RWPE2 (cell line): ENCODE data around the gene MAB21L1.
A peak's percentile ranks its signal among the peaks of the same experiment; 100 is the strongest.

Experiments
- ATAC-seq: fragments of 200-7000 bp; cut with Tn5 transposase; 3 replicates; pipeline ENCODE4 v1.9.1; 2021; ENCODE audit warnings: low read depth
- DNase-seq: peaks from one replicate; pipeline ENCODE4 v3.0.0-alpha.2; 2020; ENCODE audit warnings: low spot score
- H3K27ac ChIP-seq: fragments of 450-650 bp; 2 replicates; pipeline ENCODE4 v1.5.1; 2017; ENCODE audit warnings: mild to moderate bottlenecking; ENCODE audit not compliant: poor library complexity, severe bottlenecking
- H3K27me3 ChIP-seq: fragments of 250-450 bp; sonication (Bioruptor Pico); 2 replicates; pipeline ENCODE4 v1.5.1; 2021; ENCODE audit warnings: mild to moderate bottlenecking, moderate library complexity; ENCODE audit not compliant: insufficient read depth, poor library complexity, severe bottlenecking
- H3K36me3 ChIP-seq: fragments of 250-450 bp; sonication (Bioruptor Pico); 2 replicates; pipeline ENCODE4 v1.5.1; 2020; ENCODE audit warnings: low read depth, mild to moderate bottlenecking, moderate library complexity
- H3K4me1 ChIP-seq: fragments of 250-450 bp; sonication (Bioruptor Pico); 2 replicates; pipeline ENCODE4 v1.5.1; 2021; ENCODE audit warnings: mild to moderate bottlenecking, moderate library complexity; ENCODE audit not compliant: insufficient read depth, poor library complexity, severe bottlenecking
- H3K4me3 ChIP-seq: fragments of 250-450 bp; sonication (Bioruptor Pico); 2 replicates; pipeline ENCODE4 v1.5.1; 2021; ENCODE audit warnings: mild to moderate bottlenecking, moderate library complexity; ENCODE audit not compliant: severe bottlenecking
- H3K9me3 ChIP-seq: fragments of 250-450 bp; sonication (Bioruptor Pico); 2 replicates; pipeline ENCODE4 v1.5.1; 2021; ENCODE audit warnings: mild to moderate bottlenecking, moderate library complexity; ENCODE audit not compliant: severe bottlenecking
- TF ChIP-seq, protein P1 (sequence below): fragments of 450-650 bp; IDR thresholded peaks from one replicate; pipeline ENCODE4 v1.5.1; 2017; ENCODE audit warnings: mild to moderate bottlenecking, moderate library complexity; ENCODE audit not compliant: poor library complexity, severe bottlenecking

MAB21L1 gene

DNA sequence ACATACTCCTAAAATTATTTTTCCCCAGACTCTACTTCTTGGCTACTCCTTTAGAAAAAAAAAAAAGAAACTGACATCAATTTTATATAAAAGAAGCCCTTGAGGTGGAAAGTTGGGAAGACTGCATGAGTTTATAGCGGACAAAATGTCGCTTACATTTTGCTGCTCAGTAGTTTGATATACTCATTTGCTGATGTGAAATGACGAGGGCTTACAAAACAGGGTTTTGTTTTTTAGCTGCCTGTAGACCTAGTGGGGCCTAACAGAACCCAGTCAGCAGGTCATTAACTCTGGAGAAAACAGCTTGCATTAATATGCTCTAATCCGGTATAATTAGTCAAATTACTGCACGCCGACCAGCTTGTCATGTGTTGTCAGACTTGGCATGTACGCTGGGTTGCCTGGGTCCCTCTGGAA, 37.6 kb upstream of the MAB21L1 start:
- no peaks in the 10 kb centered on the region for H3K27me3 ChIP-seq
- ATAC-seq (no peak), DNase-seq (no peak)
- TF ChIP-seq, protein P1, sequence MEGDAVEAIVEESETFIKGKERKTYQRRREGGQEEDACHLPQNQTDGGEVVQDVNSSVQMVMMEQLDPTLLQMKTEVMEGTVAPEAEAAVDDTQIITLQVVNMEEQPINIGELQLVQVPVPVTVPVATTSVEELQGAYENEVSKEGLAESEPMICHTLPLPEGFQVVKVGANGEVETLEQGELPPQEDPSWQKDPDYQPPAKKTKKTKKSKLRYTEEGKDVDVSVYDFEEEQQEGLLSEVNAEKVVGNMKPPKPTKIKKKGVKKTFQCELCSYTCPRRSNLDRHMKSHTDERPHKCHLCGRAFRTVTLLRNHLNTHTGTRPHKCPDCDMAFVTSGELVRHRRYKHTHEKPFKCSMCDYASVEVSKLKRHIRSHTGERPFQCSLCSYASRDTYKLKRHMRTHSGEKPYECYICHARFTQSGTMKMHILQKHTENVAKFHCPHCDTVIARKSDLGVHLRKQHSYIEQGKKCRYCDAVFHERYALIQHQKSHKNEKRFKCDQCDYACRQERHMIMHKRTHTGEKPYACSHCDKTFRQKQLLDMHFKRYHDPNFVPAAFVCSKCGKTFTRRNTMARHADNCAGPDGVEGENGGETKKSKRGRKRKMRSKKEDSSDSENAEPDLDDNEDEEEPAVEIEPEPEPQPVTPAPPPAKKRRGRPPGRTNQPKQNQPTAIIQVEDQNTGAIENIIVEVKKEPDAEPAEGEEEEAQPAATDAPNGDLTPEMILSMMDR = no peak
- peaks cover 12% of the 10 kb centered on the region for H3K4me1 ChIP-seq
- no peak overlapping the region for H3K4me3 ChIP-seq
- no peaks in the 10 kb centered on the region for H3K9me3 ChIP-seq
- H3K27ac ChIP-seq = no peak overlapping the region
- H3K36me3 ChIP-seq = no peaks in the 10 kb centered on the region

DNA sequence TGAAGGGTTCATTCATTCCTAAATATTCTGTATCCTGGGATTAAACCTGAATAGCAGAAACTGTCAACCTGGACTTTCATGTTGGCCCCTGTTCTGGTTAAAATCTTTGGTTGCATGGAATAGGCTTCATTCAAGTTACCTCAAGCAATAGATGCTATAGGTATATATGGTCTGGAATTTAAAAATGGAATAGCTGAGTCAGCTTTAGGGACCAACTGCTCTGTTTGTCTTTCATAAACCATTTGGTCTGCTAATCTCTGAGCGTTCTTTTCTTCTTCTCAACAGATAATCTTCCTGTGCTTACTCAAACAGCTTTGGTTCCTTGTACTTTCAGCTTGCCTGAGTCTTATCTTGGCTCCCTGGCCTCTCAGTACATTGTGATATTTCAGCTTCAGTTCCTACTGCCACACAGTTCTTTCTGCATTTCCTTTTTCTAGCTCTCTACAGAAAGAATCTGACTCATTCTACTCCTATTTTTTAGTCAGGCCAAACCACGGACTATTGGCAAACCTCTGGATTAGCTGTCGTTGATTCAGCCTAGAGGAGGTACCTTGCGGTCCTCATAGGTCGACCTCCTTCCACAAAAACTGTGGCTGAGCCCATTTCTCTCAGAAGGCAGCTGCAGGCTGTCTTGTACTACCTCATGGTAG, 35.9 kb upstream of the MAB21L1 start:
- no peak for DNase-seq
- peak overlapping the region; percentile 44 for H3K27ac ChIP-seq
- no peaks in the 10 kb centered on the region for H3K36me3 ChIP-seq
- no peaks in the 10 kb centered on the region for H3K27me3 ChIP-seq
- ATAC-seq = peak; percentile 97
- TF ChIP-seq, protein P1 = no peak
- H3K4me1 ChIP-seq = peaks cover 12% of the 10 kb centered on the region
- H3K9me3 ChIP-seq = no peaks in the 10 kb centered on the region
- H3K4me3 ChIP-seq = no peak overlapping the region

DNA sequence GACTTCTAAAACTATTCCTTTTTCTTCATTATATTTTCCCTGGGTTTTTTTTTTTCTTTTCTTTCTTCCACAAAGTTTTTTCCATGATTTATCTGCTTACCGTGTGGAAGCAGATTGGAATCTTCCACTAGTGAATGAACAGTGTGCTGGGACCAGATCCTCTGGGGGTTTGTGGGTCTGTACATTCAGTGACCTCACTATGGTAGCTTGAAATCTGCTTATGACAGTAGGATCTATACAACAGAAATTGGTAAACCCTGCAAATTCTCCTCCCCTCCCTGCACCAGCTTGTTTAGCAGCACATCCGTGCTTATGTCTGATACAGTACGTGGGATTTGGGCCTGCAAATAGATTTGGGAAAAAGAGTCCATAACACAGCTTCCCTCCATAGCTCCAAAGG, 26.0 kb upstream of the MAB21L1 start:
- Histone ChIP-seq H3K4me1 (no peaks in the 10 kb centered on the region), H3K27me3 (no peaks in the 10 kb centered on the region), H3K9me3 (no peaks in the 10 kb centered on the region), H3K4me3 (no peak overlapping the region), H3K27ac (no peak overlapping the region), H3K36me3 (no peaks in the 10 kb centered on the region)
- TF ChIP-seq, protein P1 = no peak
- ATAC-seq = no peak
- DNase-seq = no peak

DNA sequence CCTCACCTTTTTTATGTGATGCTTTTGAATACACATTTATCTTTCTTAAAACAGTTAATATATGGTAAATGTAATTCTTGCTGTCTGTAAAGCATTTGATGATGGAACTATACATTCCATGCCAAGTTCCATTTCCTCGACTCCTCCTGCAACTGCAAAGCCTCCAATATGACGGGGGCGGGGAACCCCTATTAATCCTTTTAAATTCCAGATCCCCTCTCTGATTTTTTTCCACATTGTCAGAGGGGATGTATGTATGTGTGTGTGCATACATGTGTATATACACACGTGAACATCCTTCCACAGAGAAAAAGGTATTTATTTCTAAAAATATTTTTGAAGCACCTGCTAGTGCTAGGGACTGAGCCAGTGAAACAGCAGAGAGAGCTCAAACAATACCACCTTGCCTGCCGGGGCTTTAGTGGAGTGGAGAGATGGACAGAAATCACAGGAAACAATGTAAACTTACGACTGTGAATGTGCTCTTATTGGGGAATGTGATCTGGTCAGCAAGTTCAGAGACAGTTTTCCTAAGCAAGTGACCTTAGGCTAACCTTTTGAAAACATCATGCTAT, 25.3 kb upstream of the MAB21L1 start:
- Histone ChIP-seq H3K4me1 (no peaks in the 10 kb centered on the region), H3K27me3 (no peaks in the 10 kb centered on the region), H3K4me3 (no peak overlapping the region), H3K27ac (no peak overlapping the region), H3K36me3 (no peaks in the 10 kb centered on the region), H3K9me3 (no peaks in the 10 kb centered on the region)
- TF ChIP-seq, protein P1 = no peak
- ATAC-seq = no peak
- no peak for DNase-seq

DNA sequence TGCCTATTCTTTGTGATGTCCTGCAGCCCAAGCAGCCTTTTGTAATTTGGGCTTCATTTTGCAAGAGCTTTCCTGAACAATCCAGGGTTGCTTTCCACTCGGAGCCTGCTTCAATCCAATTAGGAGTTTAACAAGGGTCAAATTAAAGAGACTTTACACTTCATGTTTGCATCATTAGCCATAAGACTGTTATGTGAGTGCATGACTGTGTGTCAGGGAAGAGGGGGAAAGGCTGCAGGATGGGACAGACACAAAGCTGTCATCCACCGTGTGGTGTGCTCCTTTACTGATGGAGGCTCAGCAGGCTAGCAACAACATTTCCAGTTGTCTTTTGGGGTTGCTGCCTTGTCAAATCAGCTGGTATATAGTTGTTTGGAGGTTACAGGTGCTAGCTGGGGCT, 23.7 kb upstream of the MAB21L1 start:
- no peak for DNase-seq
- ATAC-seq = no peak
- Histone ChIP-seq H3K4me1 (no peaks in the 10 kb centered on the region), H3K9me3 (no peaks in the 10 kb centered on the region), H3K27me3 (no peaks in the 10 kb centered on the region), H3K36me3 (no peaks in the 10 kb centered on the region), H3K27ac (no peak overlapping the region), H3K4me3 (no peak overlapping the region)
- TF ChIP-seq, protein P1 = no peak
